Smooth muscle cell (in vitro differentiated cells): Measurements from ENCODE around the gene DES. TPM values are rescaled to one million over a fixed set of nuclear protein-coding genes. Genes with fewer than 3 reads are reported as not detected.

ENCODE experiments used
- DNase-seq: peaks from one replicate; lab custom pipeline; 2025; ENCODE audit not compliant: unreplicated experiment; lab: John Stamatoyannopoulos, UW
- H2AFZ ChIP-seq: fragments of 200-600 bp; sonication (generic); 2 replicates; pipeline ENCODE4 v1.6.0; 2016; ENCODE audit warnings: antibody characterized with exemption, low read depth, mild to moderate bottlenecking
- H3F3A ChIP-seq: fragments of 200-600 bp; sonication (generic); 2 replicates; pipeline ENCODE4 v1.6.0; 2017; ENCODE audit warnings: antibody characterized with exemption, low read depth
- H3K27ac ChIP-seq: fragments of 200-600 bp; sonication (generic); 2 replicates; pipeline ENCODE4 v1.5.1; 2016; ENCODE audit warnings: low read depth, mild to moderate bottlenecking
- H3K27me3 ChIP-seq: fragments of 200-600 bp; sonication (generic); 2 replicates; pipeline ENCODE4 v1.6.1; 2016; ENCODE audit warnings: low read depth, mild to moderate bottlenecking
- H3K36me3 ChIP-seq: fragments of 200-600 bp; sonication (generic); 2 replicates; pipeline ENCODE4 v1.5.1; 2016; ENCODE audit warnings: low read depth
- H3K4me1 ChIP-seq: fragments of 200-600 bp; sonication (generic); 2 replicates; pipeline ENCODE4 v1.5.1; 2016; ENCODE audit warnings: low read depth
- H3K4me2 ChIP-seq: fragments of 200-600 bp; sonication (generic); 2 replicates; pipeline ENCODE4 v1.6.0; 2016; ENCODE audit warnings: mild to moderate bottlenecking
- H3K4me3 ChIP-seq: fragments of 200-600 bp; sonication (generic); 2 replicates; pipeline ENCODE4 v1.5.1; 2016; ENCODE audit warnings: mild to moderate bottlenecking
- H3K79me2 ChIP-seq: fragments of 200-600 bp; sonication (generic); 2 replicates; pipeline ENCODE4 v1.6.0; 2016; ENCODE audit warnings: low read depth, mild to moderate bottlenecking
- H3K9ac ChIP-seq: fragments of 200-600 bp; sonication (generic); 2 replicates; pipeline ENCODE4 v1.6.0; 2016; ENCODE audit warnings: low read depth
- H3K9me3 ChIP-seq: fragments of 200-600 bp; sonication (generic); replicated peaks from 2 replicates; pipeline ENCODE4 v1.5.1; 2016; ENCODE audit warnings: low read depth
- H4K20me1 ChIP-seq: fragments of 200-600 bp; sonication (generic); 2 replicates; pipeline ENCODE4 v1.6.0; 2016; ENCODE audit warnings: low read depth
- CTCF ChIP-seq: fragments of 200-600 bp; sonication (generic); IDR thresholded peaks from 2 replicates; pipeline ENCODE4 v1.5.1; 2017; ENCODE audit warnings: borderline replicate concordance, mild to moderate bottlenecking, antibody characterized with exemption; ENCODE audit not compliant: insufficient read depth, poor library complexity, severe bottlenecking
- WGBS: methylation state at CpG from one replicate; pipeline ENCODE4 v1.1.7; 2016; ENCODE audit warnings: low lambda C conversion rate; 5-methylcytosine and 5-hydroxymethylcytosine counted together
- polyA plus RNA-seq: library from polyadenylated mRNA; unstranded; fragments of >200 nt; fragmentation: Nextera tagmentation; extraction: Ambion mirVana; gene quantifications from 2 replicates; pipeline ENCODE4 v1.2.1, GENCODE V29; 2016
- total RNA-seq: library from RNA; depleted of rRNA; stranded (reverse); fragments of >200 nt; gene quantifications from 2 replicates; pipeline ENCODE4 v1.2.3, GENCODE V29; 2014

DES gene
- total and polyA plus RNA-seq, 2 experiments from 2014 or later, result 103 to 109 TPM

GRCh38 chr2:219433666-219434467, 15.7 kb downstream of the DES start:
- Histone ChIP-seq H3K4me2 (peak overlapping the region; percentile 89), H3K9ac (no peak overlapping the region), H2AFZ (peak overlapping the region; percentile 78), H3K4me1 (peaks cover 11% of the 10 kb centered on the region), H3K79me2 (no peaks in the 10 kb centered on the region), H3K27me3 (peaks cover 12% of the 10 kb centered on the region), H3K4me3 (peak overlapping the region; percentile 44), H3K9me3 (no peaks in the 10 kb centered on the region), H4K20me1 (no peaks in the 10 kb centered on the region), H3F3A (peaks cover 9% of the 10 kb centered on the region), H3K36me3 (no peaks in the 10 kb centered on the region), H3K27ac (no peak overlapping the region)
- peak; percentile 37 for TF ChIP-seq CTCF
- 43% methylated on average over 16 of the region's 16 CpGs for WGBS
- DNase-seq, result no peak

- no peak overlapping the region for H3K9ac ChIP-seq
- no peaks in the 10 kb centered on the region for H4K20me1 ChIP-seq
- peak overlapping the region; percentile 44 for H3K4me3 ChIP-seq
- TF ChIP-seq CTCF, result no peak
- WGBS, result 24% methylated on average over 9 of the region's 9 CpGs
- no peak overlapping the region for H3K27ac ChIP-seq
- H3K79me2 ChIP-seq, result no peaks in the 10 kb centered on the region
- H2AFZ ChIP-seq, result peak overlapping the region; percentile 78
- peaks cover 11% of the 10 kb centered on the region for H3K4me1 ChIP-seq
- H3K4me2 ChIP-seq, result peak overlapping the region; percentile 89
- H3K27me3 ChIP-seq, result peaks cover 12% of the 10 kb centered on the region
- H3K9me3 ChIP-seq, result no peaks in the 10 kb centered on the region
- no peaks in the 10 kb centered on the region for H3K36me3 ChIP-seq
- no peak for DNase-seq
- peaks cover 9% of the 10 kb centered on the region for H3F3A ChIP-seq
Measured at GRCh38 chr2:219434468-219434717, 16.2 kb downstream of the DES start.

DNA sequence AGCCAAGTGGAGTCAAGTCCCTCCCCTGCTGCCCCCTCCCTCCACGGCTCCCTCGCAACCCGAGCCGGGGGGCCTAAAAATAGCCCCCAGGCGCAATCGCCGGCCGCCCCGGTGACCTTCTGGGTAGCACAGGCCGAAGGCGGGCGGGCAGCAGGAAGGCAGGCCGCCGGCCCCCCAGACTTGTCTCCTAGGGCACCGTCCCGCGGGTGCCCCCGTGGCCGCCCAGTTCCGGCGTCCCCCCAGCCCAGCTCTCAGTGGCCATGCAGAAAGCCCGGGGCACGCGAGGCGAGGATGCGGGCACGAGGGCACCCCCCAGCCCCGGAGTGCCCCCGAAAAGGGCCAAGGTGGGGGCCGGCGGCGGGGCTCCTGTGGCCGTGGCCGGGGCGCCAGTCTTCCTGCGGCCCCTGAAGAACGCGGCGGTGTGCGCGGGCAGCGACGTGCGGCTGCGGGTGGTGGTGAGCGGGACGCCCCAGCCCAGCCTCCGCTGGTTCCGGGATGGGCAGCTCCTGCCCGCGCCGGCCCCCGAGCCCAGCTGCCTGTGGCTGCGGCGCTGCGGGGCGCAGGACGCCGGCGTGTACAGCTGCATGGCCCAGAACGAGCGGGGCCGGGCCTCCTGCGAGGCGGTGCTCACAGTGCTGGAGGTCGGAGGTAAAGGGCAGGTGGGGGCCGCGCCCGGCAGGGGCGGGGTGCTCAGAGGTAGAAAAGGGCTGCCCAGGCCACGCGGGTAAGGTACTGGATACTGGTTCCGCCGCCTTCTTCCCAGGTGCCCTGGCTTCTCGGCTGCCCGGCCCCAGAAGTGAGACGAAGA, 16.7 kb downstream of the DES start, which contains the start of gene SPEG:
Gene SPEG, plus strand, starts transcription at position 126 of the 808 bp plus-strand sequence. Its CDS starts 135 bp downstream, at position 261.
- peaks cover 12% of the 10 kb centered on the region for H3K27me3 ChIP-seq
- WGBS, result 21% methylated on average over 60 of the region's 77 CpGs
- TF ChIP-seq CTCF, result no peak
- H3K79me2 ChIP-seq, result no peaks in the 10 kb centered on the region
- no peaks in the 10 kb centered on the region for H3K9me3 ChIP-seq
- no peak within 1 kb of the TSS for H3K27ac ChIP-seq
- DNase-seq, result no peak
- no peak within 1 kb of the TSS for H3K9ac ChIP-seq
- no peaks in the 10 kb centered on the region for H3K36me3 ChIP-seq
- peak within 1 kb of the TSS; percentile 89 for H3K4me2 ChIP-seq
- peak within 1 kb of the TSS; percentile 78 for H2AFZ ChIP-seq
- H4K20me1 ChIP-seq, result no peaks in the 10 kb centered on the region
- H3K4me3 ChIP-seq, result peak within 1 kb of the TSS; percentile 44
- H3K4me1 ChIP-seq, result peaks cover 11% of the 10 kb centered on the region
- peaks cover 9% of the 10 kb centered on the region for H3F3A ChIP-seq
